Measurements from ENCODE around the gene HK2.

- TF ChIP-seq CTCF (IDR thresholded peaks at IDR 0.05; ENCODE audit: insufficient read depth, low read depth, low read length) = no peak
- no peak for TF ChIP-seq EZH2 (IDR thresholded peaks at IDR 0.05; ENCODE audit: insufficient read depth, low read length)
Observed at GRCh38 chr2:74824679-74825078, 9.2 kb upstream of the HK2 start.
